K562 (cell line): ENCODE data around the gene TNFSF15. TPM values are rescaled to one million over a fixed set of nuclear protein-coding genes. Genes with fewer than 3 reads are reported as not detected.
A peak's percentile ranks its signal among the peaks of the same experiment; 100 is the strongest.

ENCODE experiments used
- ATAC-seq: fragments of 200-7000 bp; cut with Tn5 transposase; 3 replicates; pipeline ENCODE4 v1.9.1; 2020; ENCODE audit warnings: moderate library complexity
- BruUV-seq: library from RNA; stranded (reverse); fragments of 400-500 nt; replicated peaks from 2 replicates; lab custom pipeline; 2021; lab: Mats Ljungman, UMichigan
- CTCF ChIA-PET: fragments of 300-600 bp; formaldehyde crosslinking; extraction: SDS; loops from one replicate; lab custom pipeline; 2021; ENCODE audit warnings: low intra/inter-chr PET ratio; lab: Yijun Ruan, JAX
- POLR2A ChIA-PET: fragments of 300-600, 350-650 bp; sonication (Branson Sonifier 250); formaldehyde crosslinking; extraction: SDS; loops from one replicate; lab custom pipeline; 2021; ENCODE audit warnings: antibody characterized with exemption, inconsistent platforms; lab: Yijun Ruan, JAX
- DNase-seq, 4 experiments: peaks; one replicate each; pipeline versions ENCODE4 v3.0.0 to v3.0.0-alpha.2; 2011 to 2018; ENCODE audit warnings: low spot score in 3 of 4, mixed read lengths in 3 of 4; ENCODE audit errors: extremely low read depth in 1 of 4
- FAIRE-seq: peaks from 2 replicates; lab custom pipeline; 2011; peaks lifted over from hg19 to GRCh38; lab: Jason Lieb, UNC
- H2AFZ ChIP-seq: 2 replicates; pipeline ENCODE4 v1.6.0; 2011; ENCODE audit warnings: low read depth, low read length, control low read depth, inconsistent platforms
- H3K27ac ChIP-seq: fragments of 200-600 bp; 3 replicates; pipeline ENCODE4 v1.8.0; 2011; ENCODE audit warnings: low read depth, mild to moderate bottlenecking, control low read depth, inconsistent platforms, low read length, moderate library complexity, mixed read lengths; ENCODE audit errors: extremely low read depth
- H3K27me3 ChIP-seq, 2 experiments: fragments of 300-600 bp in 1 of 2; 2 replicates in 1 of 2; 3 replicates in 1 of 2; pipeline versions ENCODE4 v1.6.0 to v1.8.0; 2011; ENCODE audit warnings: inconsistent platforms in 2 of 2, low read length in 2 of 2, mild to moderate bottlenecking in 1 of 2, mixed read lengths in 1 of 2, moderate library complexity in 1 of 2; ENCODE audit not compliant: control insufficient read depth in 2 of 2, insufficient read depth in 2 of 2
- H3K36me3 ChIP-seq: fragments of 300-600 bp; 3 replicates; pipeline ENCODE4 v1.8.0; 2011; ENCODE audit warnings: mild to moderate bottlenecking, low read length, inconsistent platforms; ENCODE audit not compliant: control insufficient read depth, insufficient read depth
- H3K4me1 ChIP-seq, 2 experiments: fragments of 200-600 bp in 1 of 2; replicated peaks in 1 of 2; 2 replicates in 1 of 2; 3 replicates in 1 of 2; pipeline versions ENCODE4 v1.5.1 to v1.8.0; 2011; ENCODE audit warnings: inconsistent platforms in 2 of 2, low read length in 2 of 2, mild to moderate bottlenecking in 1 of 2, mixed read lengths in 1 of 2, moderate library complexity in 1 of 2; ENCODE audit not compliant: control insufficient read depth in 2 of 2, insufficient read depth in 2 of 2
- H3K4me2 ChIP-seq: 2 replicates; pipeline ENCODE4 v1.6.1; 2011; ENCODE audit warnings: low read length, control low read depth, inconsistent platforms, mixed read lengths; ENCODE audit not compliant: insufficient read depth
- H3K4me3 ChIP-seq: fragments of 200-600 bp; sonication (generic), shearing (Covaris generic); 2 replicates; pipeline ENCODE4 v1.5.1; 2016; ENCODE audit warnings: control low read depth, inconsistent platforms
- H3K79me2 ChIP-seq: fragments of 200-600 bp; 3 replicates; pipeline ENCODE4 v1.8.0; 2011; ENCODE audit warnings: low read length, inconsistent platforms; ENCODE audit not compliant: control insufficient read depth, insufficient read depth
- H3K9ac ChIP-seq, 2 experiments: 2 replicates each; pipeline versions ENCODE4 v1.6.0 to v1.6.1; 2011; ENCODE audit warnings: low read depth in 2 of 2, low read length in 2 of 2, control low read depth in 1 of 2, inconsistent platforms in 1 of 2, mild to moderate bottlenecking in 1 of 2, mixed read lengths in 1 of 2; ENCODE audit not compliant: insufficient read depth in 1 of 2
- H3K9me1 ChIP-seq: one replicate; pipeline ENCODE4 v1.6.0; 2011; ENCODE audit warnings: inconsistent platforms, mild to moderate bottlenecking, low read length, moderate library complexity; ENCODE audit not compliant: control insufficient read depth, insufficient read depth
- H3K9me3 ChIP-seq: replicated peaks from 2 replicates; pipeline ENCODE4 v1.5.1; 2011; ENCODE audit warnings: low read depth, low read length, inconsistent platforms; ENCODE audit not compliant: control insufficient read depth, insufficient read depth
- H4K20me1 ChIP-seq: replicated peaks from 2 replicates; pipeline ENCODE4 v1.6.1; 2011; ENCODE audit warnings: low read length, inconsistent platforms, mixed read lengths; ENCODE audit not compliant: control insufficient read depth, insufficient read depth
- ARHGAP35 ChIP-seq: fragments of 450-650 bp; IDR thresholded peaks from 2 replicates; pipeline ENCODE4 v1.6.1; 2018; ENCODE audit not compliant: partially characterized antibody
- ATF3 ChIP-seq, 2 experiments: fragments of 450-650 bp in 1 of 2; sonication (generic) in 1 of 2; formaldehyde crosslinking in 1 of 2; IDR thresholded peaks in 1 of 2; conservative IDR thresholded peaks in 1 of 2; 2 replicates each; pipeline versions ENCODE4 v1.6.1 to v1.8.1; 2016 to 2023; ENCODE audit warnings: mild to moderate bottlenecking in 2 of 2, moderate library complexity in 2 of 2, inconsistent platforms in 1 of 2, missing genetic modification reagents in 1 of 2
- CBX2 ChIP-seq: fragments of 200-600 bp; sonication (generic); IDR thresholded peaks from one replicate; pipeline ENCODE4 v1.6.1; 2012; ENCODE audit warnings: mild to moderate bottlenecking, low read length, inconsistent platforms; ENCODE audit not compliant: insufficient read depth, poor library complexity, severe bottlenecking
- ELF1 ChIP-seq: fragments of 200-800 bp; sonication (Bioruptor generic); IDR thresholded peaks from 2 replicates; pipeline ENCODE4 v1.6.1; 2016; ENCODE audit warnings: missing genetic modification characterization, missing compliant biosample characterization
- FOSL1 ChIP-seq: fragments of 200-800 bp; sonication (Bioruptor generic); conservative IDR thresholded peaks from 2 replicates; pipeline ENCODE4 v1.6.1; 2016; ENCODE audit warnings: missing genetic modification characterization, missing compliant biosample characterization
- L3MBTL2 ChIP-seq: fragments of 450-650 bp; IDR thresholded peaks from 2 replicates; pipeline ENCODE4 v1.6.1; 2016; ENCODE audit warnings: mild to moderate bottlenecking, moderate library complexity
- WGBS: fragments of 100-300 bp; shearing (Covaris generic); methylation state at CpG from one replicate; pipeline ENCODE4 v1.1.6; 2016; ENCODE audit warnings: low coverage, mixed read lengths; ENCODE audit not compliant: insufficient coverage; ENCODE audit errors: missing lambda C conversion rate; 5-methylcytosine and 5-hydroxymethylcytosine counted together
- in situ Hi-C: fragments of 300-500 bp; cut with MboI; formaldehyde crosslinking; loops from 4 replicates; pipeline ENCODE4 v1.15.0; 2018; ENCODE audit warnings: inconsistent platforms, mixed read lengths
- intact Hi-C: fragments of 100-400 bp; cut with micrococcal nuclease; formaldehyde crosslinking; loops from 2 replicates; pipeline ENCODE4 v1.14.2; 2022
- polyA plus RNA-seq, 8 experiments: library from polyadenylated mRNA; depleted of rRNA in 4 of 8; stranded (reverse) in 5 of 8; unstranded in 3 of 8; fragments of >200 nt; fragmentation: Nextera tagmentation in 2 of 8; fragmentation: Illumina TruSeq in 1 of 8; extraction: Ambion mirVana in 2 of 8; extraction: Trizol in 1 of 8; gene quantifications; 2 replicates each; pipeline versions ENCODE4 v1.2.1 to v1.2.3, GENCODE V29; 2011 to 2014; ENCODE audit warnings: inconsistent platforms in 1 of 8, missing spikeins in 1 of 8
- total RNA-seq, 7 experiments: library from RNA; depleted of rRNA in 6 of 7; stranded (reverse); fragments of >200 nt in 6 of 7; fragmentation: Illumina TruSeq in 2 of 7; extraction: Trizol in 2 of 7; gene quantifications; 2 replicates each; pipeline versions ENCODE4 v1.2.1 to v1.2.3, GENCODE V29; 2011 to 2021; ENCODE audit warnings: low replicate concordance in 1 of 7
- TF ChIP-seq, protein P1 (sequence below): fragments of 250-450 bp; sonication (Bioruptor Pico); IDR thresholded peaks from 2 replicates; pipeline ENCODE4 v1.8.0; 2022; ENCODE audit warnings: inconsistent platforms
- TF ChIP-seq, protein P2 (sequence below): fragments of 250-450 bp; sonication (Bioruptor Pico); IDR thresholded peaks from 2 replicates; pipeline ENCODE4 v1.4.0; 2020; ENCODE audit warnings: mild to moderate bottlenecking, moderate library complexity, borderline replicate concordance

Gene TNFSF15
- total and polyA plus RNA-seq, 9 of the 15 experiments (the other 6 are each of a cell fraction or from before 2014, with no cell fraction given), result not detected

- TF ChIP-seq, protein P1, sequence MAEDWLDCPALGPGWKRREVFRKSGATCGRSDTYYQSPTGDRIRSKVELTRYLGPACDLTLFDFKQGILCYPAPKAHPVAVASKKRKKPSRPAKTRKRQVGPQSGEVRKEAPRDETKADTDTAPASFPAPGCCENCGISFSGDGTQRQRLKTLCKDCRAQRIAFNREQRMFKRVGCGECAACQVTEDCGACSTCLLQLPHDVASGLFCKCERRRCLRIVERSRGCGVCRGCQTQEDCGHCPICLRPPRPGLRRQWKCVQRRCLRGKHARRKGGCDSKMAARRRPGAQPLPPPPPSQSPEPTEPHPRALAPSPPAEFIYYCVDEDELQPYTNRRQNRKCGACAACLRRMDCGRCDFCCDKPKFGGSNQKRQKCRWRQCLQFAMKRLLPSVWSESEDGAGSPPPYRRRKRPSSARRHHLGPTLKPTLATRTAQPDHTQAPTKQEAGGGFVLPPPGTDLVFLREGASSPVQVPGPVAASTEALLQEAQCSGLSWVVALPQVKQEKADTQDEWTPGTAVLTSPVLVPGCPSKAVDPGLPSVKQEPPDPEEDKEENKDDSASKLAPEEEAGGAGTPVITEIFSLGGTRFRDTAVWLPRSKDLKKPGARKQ (CRISPR knock-in tag), result no peak
- TF ChIP-seq L3MBTL2 (no peak), ARHGAP35 (no peak)
Observed at GRCh38 chr9:114746591-114747346, 59.1 kb downstream of the TNFSF15 start (continued).

GRCh38 chr9:114745879-114746550 is 59.8 kb downstream of the TNFSF15 start:
- no peak overlapping the region for H3K4me2 ChIP-seq
- no peak for FAIRE-seq
- peak; percentile 70 for ATAC-seq
- H3K9me3 ChIP-seq, result no peaks in the 10 kb centered on the region
- in situ Hi-C loops, result loop anchor here (25.0 kb wide), 1 partner anchor 166 kb away; no protein-coding TSS in a partner anchor
- H2AFZ ChIP-seq, result no peak overlapping the region
- H3K79me2 ChIP-seq, result no peaks in the 10 kb centered on the region
- no peak overlapping the region for H3K9ac ChIP-seq
- H3K4me3 ChIP-seq, result no peak overlapping the region
- H3K9me1 ChIP-seq, result no peaks in the 10 kb centered on the region
- CTCF ChIA-PET, result no interaction called here
- no peaks in the 10 kb centered on the region for H3K27me3 ChIP-seq
- no peak overlapping the region for H3K27ac ChIP-seq
- H4K20me1 ChIP-seq, result no peaks in the 10 kb centered on the region
- WGBS, result 0% methylated on average over 3 of the region's 3 CpGs
- intact Hi-C loops, result no loop called here
- BruUV-seq, result no TSS peak
- H3K36me3 ChIP-seq, result no peaks in the 10 kb centered on the region
- POLR2A ChIA-PET, result no interaction called here
- H3K4me1 ChIP-seq, result no peaks in the 10 kb centered on the region; a peak in 1 of 5 replicates
- DNase-seq, result peak in 2 of 4 experiments; percentile 8 to 12
- no peak for TF ChIP-seq ATF3 (IDR thresholded peaks at IDR 0.05)
- TF ChIP-seq ATF3 (CRISPR knock-in tag; conservative IDR thresholded peaks at IDR 0.05), result no peak
- no peak for TF ChIP-seq ELF1 (tag)
- TF ChIP-seq FOSL1 (tag), result peak; percentile 67
- TF ChIP-seq, protein P2, sequence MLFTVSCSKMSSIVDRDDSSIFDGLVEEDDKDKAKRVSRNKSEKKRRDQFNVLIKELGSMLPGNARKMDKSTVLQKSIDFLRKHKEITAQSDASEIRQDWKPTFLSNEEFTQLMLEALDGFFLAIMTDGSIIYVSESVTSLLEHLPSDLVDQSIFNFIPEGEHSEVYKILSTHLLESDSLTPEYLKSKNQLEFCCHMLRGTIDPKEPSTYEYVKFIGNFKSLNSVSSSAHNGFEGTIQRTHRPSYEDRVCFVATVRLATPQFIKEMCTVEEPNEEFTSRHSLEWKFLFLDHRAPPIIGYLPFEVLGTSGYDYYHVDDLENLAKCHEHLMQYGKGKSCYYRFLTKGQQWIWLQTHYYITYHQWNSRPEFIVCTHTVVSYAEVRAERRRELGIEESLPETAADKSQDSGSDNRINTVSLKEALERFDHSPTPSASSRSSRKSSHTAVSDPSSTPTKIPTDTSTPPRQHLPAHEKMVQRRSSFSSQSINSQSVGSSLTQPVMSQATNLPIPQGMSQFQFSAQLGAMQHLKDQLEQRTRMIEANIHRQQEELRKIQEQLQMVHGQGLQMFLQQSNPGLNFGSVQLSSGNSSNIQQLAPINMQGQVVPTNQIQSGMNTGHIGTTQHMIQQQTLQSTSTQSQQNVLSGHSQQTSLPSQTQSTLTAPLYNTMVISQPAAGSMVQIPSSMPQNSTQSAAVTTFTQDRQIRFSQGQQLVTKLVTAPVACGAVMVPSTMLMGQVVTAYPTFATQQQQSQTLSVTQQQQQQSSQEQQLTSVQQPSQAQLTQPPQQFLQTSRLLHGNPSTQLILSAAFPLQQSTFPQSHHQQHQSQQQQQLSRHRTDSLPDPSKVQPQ, result no peak
- no peak for TF ChIP-seq CBX2
